Thoracic aorta (tissue), 2 donors: ENCODE data around the gene LRRFIP2. TPM values are rescaled to one million over a fixed set of nuclear protein-coding genes. Genes with fewer than 3 reads are reported as not detected.

Experiments
- ATAC-seq: fragments of 150-250 bp; one replicate; pipeline ENCODE4 v1.8.0; 2017; ENCODE audit warnings: low read depth; ENCODE audit not compliant: insufficient number of reproducible peaks, low FRiP score
- DNase-seq: peaks from one replicate; pipeline ENCODE4 v3.0.0-alpha.2; 2020; ENCODE audit warnings: low spot score
- H3K27ac ChIP-seq, 2 donors: fragments of 200-600 bp; sonication (generic); 1 replicate in 1 of 2; 2 replicates in 1 of 2; pipeline ENCODE4 v1.5.1; 2016; ENCODE audit warnings: mild to moderate bottlenecking in 2 of 2, moderate library complexity in 2 of 2
- H3K27me3 ChIP-seq: fragments of 200-600 bp; sonication (generic); replicated peaks from 2 replicates; pipeline ENCODE4 v1.6.0; 2016; ENCODE audit warnings: mild to moderate bottlenecking; ENCODE audit not compliant: insufficient read depth
- H3K36me3 ChIP-seq: fragments of 200-600 bp; sonication (generic); one replicate; pipeline ENCODE4 v1.5.1; 2016
- H3K4me1 ChIP-seq, 2 donors: fragments of 200-600 bp; sonication (generic); 1 replicate in 1 of 2; 2 replicates in 1 of 2; pipeline versions ENCODE4 v1.5.1 to v1.6.0; 2016; ENCODE audit warnings: low read depth in 2 of 2, mild to moderate bottlenecking in 1 of 2; ENCODE audit not compliant: control insufficient read depth in 1 of 2
- H3K4me3 ChIP-seq: fragments of 200-600 bp; sonication (generic); 2 replicates; pipeline ENCODE4 v1.5.1; 2016; ENCODE audit warnings: mild to moderate bottlenecking
- H3K9me3 ChIP-seq: fragments of 200-600 bp; sonication (generic); 2 replicates; pipeline ENCODE4 v1.5.1; 2016
- total RNA-seq, 2 donors: library from RNA; depleted of rRNA; stranded (reverse); fragments of >200 nt; gene quantifications; one replicate each; pipeline versions ENCODE4 v1.1.0 to v1.2.3, GENCODE V29; 2016
- TF ChIP-seq, protein P1 (sequence below): fragments of 200-600 bp; sonication (generic); IDR thresholded peaks from one replicate; pipeline ENCODE4 v1.5.1; 2019; ENCODE audit warnings: antibody characterized with exemption

LRRFIP2 gene
- total RNA-seq, 2 donors from 2014 or later: 98.8 to 123 TPM

DNA sequence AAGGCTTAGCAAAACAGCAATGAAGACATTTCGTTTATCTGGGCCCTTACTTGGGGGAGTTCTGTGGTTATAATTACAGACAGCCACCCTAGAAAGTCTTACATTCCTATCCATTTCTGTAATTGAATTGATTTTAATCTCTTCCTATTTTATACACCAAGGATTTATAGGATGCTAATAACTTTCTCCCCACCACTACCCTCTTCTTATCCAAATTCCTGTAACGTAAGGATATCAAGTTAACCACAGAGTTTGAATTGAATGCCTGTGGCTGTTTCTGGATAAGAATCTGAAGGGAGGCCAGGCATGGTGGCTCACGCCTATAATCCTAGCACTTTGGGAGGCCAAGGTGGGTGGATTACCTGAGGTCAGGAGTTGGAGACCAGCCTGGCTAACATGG lies 102.5 kb downstream of the LRRFIP2 start:
- H3K36me3 ChIP-seq: peaks cover 9% of the 10 kb centered on the region
- no peak for ATAC-seq
- H3K9me3 ChIP-seq: no peaks in the 10 kb centered on the region
- H3K4me1 ChIP-seq: peaks cover 32 to 53% of the 10 kb centered on the region in 2 donors
- TF ChIP-seq, protein P1, sequence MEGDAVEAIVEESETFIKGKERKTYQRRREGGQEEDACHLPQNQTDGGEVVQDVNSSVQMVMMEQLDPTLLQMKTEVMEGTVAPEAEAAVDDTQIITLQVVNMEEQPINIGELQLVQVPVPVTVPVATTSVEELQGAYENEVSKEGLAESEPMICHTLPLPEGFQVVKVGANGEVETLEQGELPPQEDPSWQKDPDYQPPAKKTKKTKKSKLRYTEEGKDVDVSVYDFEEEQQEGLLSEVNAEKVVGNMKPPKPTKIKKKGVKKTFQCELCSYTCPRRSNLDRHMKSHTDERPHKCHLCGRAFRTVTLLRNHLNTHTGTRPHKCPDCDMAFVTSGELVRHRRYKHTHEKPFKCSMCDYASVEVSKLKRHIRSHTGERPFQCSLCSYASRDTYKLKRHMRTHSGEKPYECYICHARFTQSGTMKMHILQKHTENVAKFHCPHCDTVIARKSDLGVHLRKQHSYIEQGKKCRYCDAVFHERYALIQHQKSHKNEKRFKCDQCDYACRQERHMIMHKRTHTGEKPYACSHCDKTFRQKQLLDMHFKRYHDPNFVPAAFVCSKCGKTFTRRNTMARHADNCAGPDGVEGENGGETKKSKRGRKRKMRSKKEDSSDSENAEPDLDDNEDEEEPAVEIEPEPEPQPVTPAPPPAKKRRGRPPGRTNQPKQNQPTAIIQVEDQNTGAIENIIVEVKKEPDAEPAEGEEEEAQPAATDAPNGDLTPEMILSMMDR: no peak
- no peak for DNase-seq
- no peak overlapping the region for H3K4me3 ChIP-seq
- peak overlapping the region; percentile 87 to 90 for H3K27ac ChIP-seq
- H3K27me3 ChIP-seq: no peaks in the 10 kb centered on the region

DNA sequence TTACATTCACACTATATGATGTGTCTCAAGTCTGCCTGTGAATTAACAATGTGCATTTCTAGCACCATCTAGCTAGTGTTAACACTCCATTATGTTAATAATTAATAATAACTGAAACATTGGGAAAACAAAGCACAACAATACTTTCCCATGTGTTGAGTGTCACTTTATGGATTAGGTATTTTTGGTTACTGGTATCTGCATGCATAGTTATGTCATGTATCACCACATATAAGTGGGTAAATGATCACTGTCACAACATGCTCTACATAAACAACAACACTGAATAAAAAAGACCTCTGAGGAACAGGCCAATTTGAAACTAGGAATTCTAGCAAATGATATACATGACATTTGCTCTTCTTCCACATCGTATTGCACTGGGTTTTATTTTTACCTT lies 106.4 kb downstream of the LRRFIP2 start:
- TF ChIP-seq, protein P1: no peak

DNA sequence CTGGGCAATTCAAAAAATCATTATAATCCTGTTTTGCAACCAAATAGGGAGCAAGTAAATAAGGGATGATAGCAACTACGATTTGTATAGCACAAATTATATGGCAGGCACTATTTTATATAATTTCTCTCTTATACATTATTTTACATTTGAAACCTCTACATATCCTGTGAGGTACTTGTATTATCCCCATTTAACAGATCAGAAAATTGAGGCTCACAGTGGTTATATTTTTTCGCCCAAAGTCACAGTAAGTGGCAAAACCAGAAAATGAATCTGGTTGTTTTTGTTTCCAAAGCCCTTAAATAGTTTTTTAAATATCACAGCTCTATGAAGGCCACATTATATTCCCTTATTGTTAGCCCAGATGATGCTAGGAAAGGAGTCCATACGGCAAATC lies 106.8 kb downstream of the LRRFIP2 start:
- no peaks in the 10 kb centered on the region for H3K9me3 ChIP-seq
- no peak for ATAC-seq
- H3K27ac ChIP-seq: no peak overlapping the region
- H3K4me3 ChIP-seq: no peak overlapping the region
- peaks cover 25% of the 10 kb centered on the region for H3K36me3 ChIP-seq
- TF ChIP-seq, protein P1: no peak
- H3K4me1 ChIP-seq: peaks cover 11 to 17% of the 10 kb centered on the region in 2 donors
- DNase-seq: no peak
- no peaks in the 10 kb centered on the region for H3K27me3 ChIP-seq

More for the DNA sequence above, 106.4 kb downstream of the LRRFIP2 start:
- no peaks in the 10 kb centered on the region for H3K27me3 ChIP-seq
- no peaks in the 10 kb centered on the region for H3K9me3 ChIP-seq
- ATAC-seq (no peak), DNase-seq (no peak)
- H3K27ac ChIP-seq: no peak overlapping the region
- H3K4me1 ChIP-seq: peaks cover 14 to 22% of the 10 kb centered on the region in 2 donors
- no peak overlapping the region for H3K4me3 ChIP-seq
- peaks cover 20% of the 10 kb centered on the region for H3K36me3 ChIP-seq

DNA sequence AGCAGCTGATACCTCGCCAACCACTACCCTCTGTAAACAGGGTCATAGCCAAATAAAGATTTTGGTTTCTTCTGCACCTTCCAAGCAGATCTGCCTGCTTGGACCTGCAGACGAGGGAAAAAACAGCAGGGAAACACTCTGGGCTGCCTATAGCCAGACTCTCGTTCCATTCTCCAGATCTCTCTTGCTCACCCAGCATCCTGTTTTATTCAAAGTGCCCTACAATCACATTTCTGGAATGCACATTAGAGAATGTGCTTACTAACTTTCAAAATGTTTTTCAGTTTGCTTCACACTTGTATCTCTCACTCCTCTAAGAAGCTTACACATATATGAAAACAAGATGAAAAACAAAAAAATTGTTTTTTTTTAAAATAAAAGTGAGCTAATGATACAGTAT lies 109.6 kb downstream of the LRRFIP2 start:
- Histone ChIP-seq H3K4me3 (no peak overlapping the region), H3K36me3 (peaks cover 28% of the 10 kb centered on the region), H3K27me3 (no peaks in the 10 kb centered on the region), H3K27ac (no peak overlapping the region), H3K9me3 (no peaks in the 10 kb centered on the region), H3K4me1 (peaks cover 0 to 5% of the 10 kb centered on the region in 2 donors)
- TF ChIP-seq, protein P1: no peak
- no peak for DNase-seq
- ATAC-seq: no peak

DNA sequence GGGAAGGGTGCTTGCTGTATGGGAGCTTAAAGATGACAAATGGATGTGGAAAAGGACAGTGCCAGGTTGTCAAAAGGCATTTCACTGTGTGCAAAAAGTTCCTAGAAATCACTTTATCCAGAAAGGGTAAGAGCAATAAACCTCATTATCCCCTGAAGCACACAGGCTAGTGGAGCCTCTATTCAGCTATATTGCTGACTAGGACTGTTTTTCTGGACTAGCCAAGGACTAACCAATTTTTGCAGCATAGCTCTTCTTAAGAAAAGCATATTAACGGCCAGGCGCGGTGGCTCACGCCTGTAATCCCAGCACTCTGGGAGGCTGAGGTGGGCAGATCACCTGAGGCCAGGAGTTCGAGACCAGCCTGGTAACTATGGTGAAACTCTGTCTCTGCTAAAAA lies 116.3 kb downstream of the LRRFIP2 start:
- Histone ChIP-seq H3K9me3 (no peaks in the 10 kb centered on the region), H3K27ac (no peak overlapping the region), H3K36me3 (peaks cover 26% of the 10 kb centered on the region), H3K27me3 (no peaks in the 10 kb centered on the region), H3K4me1 (peaks cover 31 to 47% of the 10 kb centered on the region in 2 donors), H3K4me3 (no peak overlapping the region)
- TF ChIP-seq, protein P1: no peak
- ATAC-seq (no peak), DNase-seq (no peak)
